ENCODE results near the gene THAP11.
"Not testable (repeated sequence)": the region's sequence is repeated elsewhere in the genome, so short reads cannot be mapped to it uniquely, and the experiment has no call there.

DNA sequence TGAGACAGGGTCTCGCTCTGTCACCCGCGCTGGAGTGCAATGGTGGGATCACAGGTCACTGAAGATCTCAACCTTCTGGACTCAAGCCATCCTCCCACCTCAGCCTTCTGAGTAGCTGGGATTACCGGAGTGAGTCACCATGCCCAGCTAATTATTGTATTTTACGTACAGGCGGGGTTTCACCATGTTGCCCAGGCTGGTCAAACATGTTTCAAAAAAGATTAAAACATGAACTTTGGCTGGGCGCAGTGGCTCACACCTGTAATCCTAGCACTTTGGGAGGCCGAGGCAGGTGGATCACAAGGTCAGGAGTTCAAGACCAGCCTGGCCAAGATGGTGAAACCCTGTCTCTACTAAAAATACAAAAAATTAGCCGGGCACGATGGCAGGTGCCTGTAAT is 4.9 kb upstream of the THAP11 start:
- TF ChIP-seq, protein P1, sequence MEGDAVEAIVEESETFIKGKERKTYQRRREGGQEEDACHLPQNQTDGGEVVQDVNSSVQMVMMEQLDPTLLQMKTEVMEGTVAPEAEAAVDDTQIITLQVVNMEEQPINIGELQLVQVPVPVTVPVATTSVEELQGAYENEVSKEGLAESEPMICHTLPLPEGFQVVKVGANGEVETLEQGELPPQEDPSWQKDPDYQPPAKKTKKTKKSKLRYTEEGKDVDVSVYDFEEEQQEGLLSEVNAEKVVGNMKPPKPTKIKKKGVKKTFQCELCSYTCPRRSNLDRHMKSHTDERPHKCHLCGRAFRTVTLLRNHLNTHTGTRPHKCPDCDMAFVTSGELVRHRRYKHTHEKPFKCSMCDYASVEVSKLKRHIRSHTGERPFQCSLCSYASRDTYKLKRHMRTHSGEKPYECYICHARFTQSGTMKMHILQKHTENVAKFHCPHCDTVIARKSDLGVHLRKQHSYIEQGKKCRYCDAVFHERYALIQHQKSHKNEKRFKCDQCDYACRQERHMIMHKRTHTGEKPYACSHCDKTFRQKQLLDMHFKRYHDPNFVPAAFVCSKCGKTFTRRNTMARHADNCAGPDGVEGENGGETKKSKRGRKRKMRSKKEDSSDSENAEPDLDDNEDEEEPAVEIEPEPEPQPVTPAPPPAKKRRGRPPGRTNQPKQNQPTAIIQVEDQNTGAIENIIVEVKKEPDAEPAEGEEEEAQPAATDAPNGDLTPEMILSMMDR (IDR thresholded peaks at IDR 0.05 in 8 of 11, conservative IDR thresholded peaks at IDR 0.05 in 3 of 11): not testable (repeated sequence)
- TF ChIP-seq POLR2AphosphoS5, POLR2A (IDR thresholded peaks at IDR 0.05): not testable (repeated sequence)

Measured in spleen (tissue), 7 donors.